Sigmoid colon (tissue), 7 donors: ENCODE results near the gene IRF2. TPM values are rescaled to one million over a fixed set of nuclear protein-coding genes. Genes with fewer than 3 reads are reported as not detected.
A peak's percentile ranks its signal among the peaks of the same experiment; 100 is the strongest.

ENCODE experiments used
- DNase-seq: peaks from one replicate; pipeline ENCODE4 v3.0.0-alpha.2; 2019
- H3K27ac ChIP-seq, 4 donors: fragments of 200-600 bp; sonication (generic); one replicate each; pipeline ENCODE4 v1.5.1; 2016 to 2019; ENCODE audit warnings: mild to moderate bottlenecking in 1 of 4
- H3K27me3 ChIP-seq, 3 donors: fragments of 200-600 bp; sonication (generic); one replicate each; pipeline ENCODE4 v1.5.1; 2019; ENCODE audit warnings: mild to moderate bottlenecking in 1 of 3
- H3K36me3 ChIP-seq, 4 donors: fragments of 200-600 bp; sonication (generic); one replicate each; pipeline ENCODE4 v1.5.1; 2016 to 2019
- H3K4me1 ChIP-seq, 4 donors: fragments of 200-600 bp; sonication (generic); one replicate each; pipeline ENCODE4 v1.5.1; 2017 to 2019
- H3K4me3 ChIP-seq, 4 donors: fragments of 200-600 bp; sonication (generic); one replicate each; pipeline ENCODE4 v1.5.1; 2017 to 2019; ENCODE audit warnings: mild to moderate bottlenecking in 2 of 4, moderate library complexity in 1 of 4
- H3K9me3 ChIP-seq, 4 donors: fragments of 200-600 bp in 3 of 4; sonication (generic) in 3 of 4; one replicate each; pipeline versions ENCODE4 v1.5.1 to v1.6.1; 2013 to 2019
- EP300 ChIP-seq, 4 donors: sonication (generic); formaldehyde crosslinking; IDR thresholded peaks; one replicate each; pipeline ENCODE4 v1.6.1; 2017; ENCODE audit warnings: antibody characterized with exemption in 4 of 4
- POLR2A ChIP-seq, 2 donors: fragments of 450-650 bp; IDR thresholded peaks; one replicate each; pipeline ENCODE4 v1.6.1; 2016; ENCODE audit warnings: antibody characterized with exemption in 2 of 2, mild to moderate bottlenecking in 2 of 2, moderate library complexity in 2 of 2
- POLR2AphosphoS5 ChIP-seq, 4 donors: sonication (generic); formaldehyde crosslinking; IDR thresholded peaks; one replicate each; pipeline ENCODE4 v1.6.1; 2017; ENCODE audit warnings: antibody characterized with exemption in 4 of 4
- WGBS, 2 donors: extraction: QIAGEN DNeasy Blood & Tissue Kit; methylation state at CpG; one replicate each; pipeline ENCODE4 v1.1.7; 2013; 5-methylcytosine and 5-hydroxymethylcytosine counted together
- intact Hi-C: fragments of 100-400 bp; cut with DNase I; formaldehyde crosslinking; loops from one replicate; pipeline ENCODE4 v1.15.1; 2023
- polyA plus RNA-seq, 3 donors: library from polyadenylated mRNA; stranded (reverse); fragments of 200-250 nt; gene quantifications; one replicate each; pipeline ENCODE4 v1.2.3, GENCODE V29; 2013
- total RNA-seq, 4 donors: library from RNA; depleted of rRNA; stranded (reverse); fragments of >200 nt; gene quantifications; one replicate each; pipeline ENCODE4 v1.1.0, GENCODE V29; 2016
- TF ChIP-seq, protein P1 (sequence below), 4 experiments: fragments of 450-650 bp in 3 of 4; fragments of 200-600 bp in 1 of 4; IDR thresholded peaks; one replicate each; pipeline ENCODE4 v1.5.1; 2016 to 2019; ENCODE audit warnings: antibody characterized with exemption in 4 of 4, mild to moderate bottlenecking in 3 of 4, moderate library complexity in 2 of 4
- donor health status: healthy with polysubstance abuse.
- donor health status: Bipolar disorder and iron deficiency.
- donor health status: healthy.

Gene IRF2
- total and polyA plus RNA-seq, 7 donors: 27.6 to 41.8 (median 31.9) TPM

GRCh38 chr4:184427687-184428086 lies 46.7 kb downstream of the IRF2 start:
- intact Hi-C loops: loop anchor here (5.0 kb wide), 1 partner anchor 45 kb away; the partner anchor contains the start of gene IRF2
- DNase-seq: no peak
- H3K27ac ChIP-seq: no peak overlapping the region
- H3K36me3 ChIP-seq: peaks cover 0 to 32% (median 12%) of the 10 kb centered on the region in 4 donors
- H3K4me1 ChIP-seq: peaks cover 0 to 30% (median 21%) of the 10 kb centered on the region in 4 donors
- H3K27me3 ChIP-seq: no peaks in the 10 kb centered on the region
- H3K4me3 ChIP-seq: no peak overlapping the region
- WGBS, 2 donors: 30 to 62% methylated on average over 1 of the region's 1 CpG
- H3K9me3 ChIP-seq: no peaks in the 10 kb centered on the region
- TF ChIP-seq POLR2AphosphoS5 (IDR thresholded peaks at IDR 0.05): no peak

DNA sequence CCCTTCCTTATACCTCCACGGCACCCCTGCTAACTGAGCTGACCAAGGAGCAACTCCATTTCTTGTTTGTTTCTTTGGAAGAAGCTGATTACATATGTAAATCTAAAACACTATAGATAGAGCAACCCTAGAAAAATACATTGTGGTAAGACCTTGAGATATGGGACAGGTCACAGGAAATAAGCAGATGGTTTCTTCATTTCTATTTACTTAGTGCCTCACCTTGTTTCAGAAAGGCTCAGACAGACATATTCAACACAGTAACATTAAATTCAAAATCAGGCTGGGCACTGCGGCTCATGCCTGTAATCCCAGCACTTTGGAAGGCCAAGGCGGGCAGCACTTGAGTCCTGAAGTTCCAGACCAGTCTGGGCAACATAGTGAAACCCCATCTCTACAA lies 47.3 kb downstream of the IRF2 start:
- DNase-seq: no peak
- H3K9me3 ChIP-seq: no peaks in the 10 kb centered on the region
- no peak overlapping the region for H3K27ac ChIP-seq
- no peak overlapping the region for H3K4me3 ChIP-seq
- no peaks in the 10 kb centered on the region for H3K27me3 ChIP-seq
- intact Hi-C loops: loop anchor here (5.0 kb wide), 1 partner anchor 45 kb away; the partner anchor contains the start of gene IRF2
- H3K4me1 ChIP-seq: peaks cover 0 to 24% (median 21%) of the 10 kb centered on the region in 4 donors
- WGBS, 2 donors: 33 to 79% methylated on average over 3 of the region's 3 CpGs
- no peak for TF ChIP-seq POLR2AphosphoS5 (IDR thresholded peaks at IDR 0.05)
- no peak for TF ChIP-seq POLR2A (IDR thresholded peaks at IDR 0.05)
- no peak for TF ChIP-seq EP300 (IDR thresholded peaks at IDR 0.05)
- TF ChIP-seq, protein P1, sequence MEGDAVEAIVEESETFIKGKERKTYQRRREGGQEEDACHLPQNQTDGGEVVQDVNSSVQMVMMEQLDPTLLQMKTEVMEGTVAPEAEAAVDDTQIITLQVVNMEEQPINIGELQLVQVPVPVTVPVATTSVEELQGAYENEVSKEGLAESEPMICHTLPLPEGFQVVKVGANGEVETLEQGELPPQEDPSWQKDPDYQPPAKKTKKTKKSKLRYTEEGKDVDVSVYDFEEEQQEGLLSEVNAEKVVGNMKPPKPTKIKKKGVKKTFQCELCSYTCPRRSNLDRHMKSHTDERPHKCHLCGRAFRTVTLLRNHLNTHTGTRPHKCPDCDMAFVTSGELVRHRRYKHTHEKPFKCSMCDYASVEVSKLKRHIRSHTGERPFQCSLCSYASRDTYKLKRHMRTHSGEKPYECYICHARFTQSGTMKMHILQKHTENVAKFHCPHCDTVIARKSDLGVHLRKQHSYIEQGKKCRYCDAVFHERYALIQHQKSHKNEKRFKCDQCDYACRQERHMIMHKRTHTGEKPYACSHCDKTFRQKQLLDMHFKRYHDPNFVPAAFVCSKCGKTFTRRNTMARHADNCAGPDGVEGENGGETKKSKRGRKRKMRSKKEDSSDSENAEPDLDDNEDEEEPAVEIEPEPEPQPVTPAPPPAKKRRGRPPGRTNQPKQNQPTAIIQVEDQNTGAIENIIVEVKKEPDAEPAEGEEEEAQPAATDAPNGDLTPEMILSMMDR (IDR thresholded peaks at IDR 0.05): no peak
- H3K36me3 ChIP-seq: peaks cover 0 to 32% (median 12%) of the 10 kb centered on the region in 4 donors

DNA sequence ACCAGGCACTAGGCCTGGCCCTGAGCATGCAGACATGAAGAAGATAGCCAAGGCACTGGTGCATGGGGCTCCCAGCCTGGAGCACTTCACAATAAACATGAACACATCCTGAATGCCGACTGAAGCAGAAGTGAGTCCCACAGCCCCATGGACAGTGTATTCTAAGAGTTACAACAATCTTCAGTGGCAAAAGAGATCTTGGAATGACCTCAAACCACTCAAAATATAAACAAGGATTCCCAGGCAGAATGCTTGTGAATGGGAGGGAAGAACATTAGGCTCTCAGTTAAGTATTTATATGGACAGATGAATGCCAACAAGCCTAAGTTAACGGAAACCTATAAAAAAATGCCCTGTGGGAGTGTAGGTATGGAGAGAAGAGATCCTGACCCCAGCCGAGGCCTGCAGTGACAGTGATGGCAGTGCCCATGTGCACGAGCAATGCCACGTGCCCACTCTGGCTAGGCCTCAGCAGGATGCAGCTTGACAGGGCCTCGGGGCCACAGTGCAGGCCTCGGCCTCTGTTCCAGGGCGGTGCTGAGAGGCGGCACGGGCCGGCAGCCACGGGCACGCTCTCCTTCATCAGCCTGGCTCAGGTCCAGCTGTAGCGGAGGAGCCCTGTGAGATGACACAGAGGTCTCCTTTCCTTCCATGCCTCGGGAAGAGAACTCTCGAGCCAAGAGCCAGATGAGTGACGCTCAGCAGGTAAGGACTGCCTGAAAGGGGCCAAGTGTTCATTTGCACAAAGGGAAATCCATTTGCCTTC lies 49.2 kb downstream of the IRF2 start:
- H3K9me3 ChIP-seq: no peaks in the 10 kb centered on the region
- TF ChIP-seq, protein P1 (IDR thresholded peaks at IDR 0.05): no peak
- TF ChIP-seq POLR2AphosphoS5 (IDR thresholded peaks at IDR 0.05) (peak in 2 of 4 donors; percentile 46 to 48), EP300 (IDR thresholded peaks at IDR 0.05) (peak in 1 of 4 donors; percentile 5), POLR2A (IDR thresholded peaks at IDR 0.05) (no peak)
- peaks cover 0 to 37% (median 20%) of the 10 kb centered on the region in 4 donors for H3K4me1 ChIP-seq
- no peaks in the 10 kb centered on the region for H3K27me3 ChIP-seq
- H3K27ac ChIP-seq: peak overlapping the region; percentile 14 to 76 (median 59)
- H3K4me3 ChIP-seq: no peak overlapping the region
- H3K36me3 ChIP-seq: peaks cover 0 to 32% (median 12%) of the 10 kb centered on the region in 4 donors
- WGBS, 2 donors: 81 to 87% methylated on average over 17 of the region's 17 CpGs
- peak; percentile 80 for DNase-seq
- intact Hi-C loops: loop anchor here (5.0 kb wide), 1 partner anchor 47 kb away; the partner anchor contains the start of gene IRF2

DNA sequence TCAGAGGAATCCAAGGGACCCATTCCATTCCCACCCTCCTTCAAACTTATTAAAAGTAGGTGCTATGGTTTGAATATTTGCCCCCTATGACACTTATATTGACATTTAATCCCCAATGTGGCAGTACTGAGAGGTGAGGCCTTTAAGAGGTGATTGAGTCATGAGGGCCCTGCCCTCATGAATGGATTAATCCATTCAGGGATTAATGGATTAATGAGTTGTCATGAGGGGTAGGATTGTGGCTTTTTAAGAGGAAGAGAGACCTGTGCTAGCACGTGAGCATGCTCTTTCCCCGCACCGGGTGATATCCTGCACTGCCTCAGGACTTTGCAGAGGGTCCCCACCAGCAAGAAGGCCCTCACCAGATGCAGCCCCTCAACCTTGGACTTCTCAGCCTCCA lies 50.1 kb downstream of the IRF2 start:
- Histone ChIP-seq H3K4me1 (peaks cover 0 to 37% (median 19%) of the 10 kb centered on the region in 4 donors), H3K9me3 (no peaks in the 10 kb centered on the region), H3K4me3 (no peak overlapping the region), H3K27ac (peak overlapping the region in 3 of 4 donors; percentile 50 to 76 (median 68)), H3K27me3 (no peaks in the 10 kb centered on the region), H3K36me3 (peaks cover 0 to 32% (median 12%) of the 10 kb centered on the region in 4 donors)
- no peak for DNase-seq
- 90 to 94% methylated on average over 3 of the region's 3 CpGs for WGBS, 2 donors
- intact Hi-C loops: no loop called here
- TF ChIP-seq POLR2AphosphoS5 (IDR thresholded peaks at IDR 0.05) (no peak), EP300 (IDR thresholded peaks at IDR 0.05) (no peak), POLR2A (IDR thresholded peaks at IDR 0.05) (no peak)
- TF ChIP-seq, protein P1 (IDR thresholded peaks at IDR 0.05): no peak

DNA sequence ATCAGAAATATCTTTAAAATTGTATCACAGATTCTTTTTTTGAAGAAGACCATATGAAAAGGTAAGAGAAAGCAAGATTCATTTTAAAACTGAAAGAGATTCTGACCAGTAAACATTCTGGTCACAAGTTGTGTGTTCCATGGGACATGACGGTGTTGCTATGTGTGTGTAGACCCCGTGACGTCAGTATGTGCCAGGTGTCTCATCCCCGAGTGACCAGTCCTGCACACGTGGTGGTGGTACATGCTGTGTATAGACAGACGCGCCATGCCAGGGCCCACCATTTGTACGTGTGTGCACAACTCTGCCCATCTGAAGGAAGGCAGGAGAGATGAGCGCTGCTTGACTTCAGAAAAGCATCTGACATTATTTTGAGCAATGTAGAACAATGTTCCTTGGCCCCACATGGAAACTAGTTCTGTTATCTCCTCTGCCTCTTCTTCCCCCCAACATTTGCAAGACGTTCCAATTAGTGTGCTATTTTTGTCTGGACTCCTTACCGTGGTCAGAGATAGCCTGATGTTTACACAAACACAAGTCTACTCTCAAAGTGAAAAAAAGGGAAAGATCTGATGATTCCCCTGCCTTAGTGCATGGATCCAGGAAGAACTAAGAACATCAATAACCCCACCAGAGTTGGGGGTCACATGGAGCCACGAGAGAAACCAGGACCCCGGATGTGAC lies 51.2 kb downstream of the IRF2 start:
- H3K9me3 ChIP-seq: no peaks in the 10 kb centered on the region
- H3K27me3 ChIP-seq: no peaks in the 10 kb centered on the region
- H3K4me1 ChIP-seq: peaks cover 0 to 38% (median 21%) of the 10 kb centered on the region in 4 donors
- peak overlapping the region in 1 of 4 donors; percentile 26 for H3K27ac ChIP-seq
- no peak for DNase-seq
- WGBS, 2 donors: 84 to 86% methylated on average over 13 of the region's 13 CpGs
- H3K4me3 ChIP-seq: no peak overlapping the region
- H3K36me3 ChIP-seq: peaks cover 0 to 35% (median 20%) of the 10 kb centered on the region in 4 donors
- TF ChIP-seq, protein P1 (IDR thresholded peaks at IDR 0.05): no peak
- TF ChIP-seq POLR2A (IDR thresholded peaks at IDR 0.05): no peak
- no peak for TF ChIP-seq POLR2AphosphoS5 (IDR thresholded peaks at IDR 0.05)
- no peak for TF ChIP-seq EP300 (IDR thresholded peaks at IDR 0.05)
- intact Hi-C loops: no loop called here
